Measurements from ENCODE around the gene CENPU. TPM values are rescaled to one million over a fixed set of nuclear protein-coding genes. Genes with fewer than 3 reads are reported as not detected.
A peak's percentile ranks its signal among the peaks of the same experiment; 100 is the strongest.

Gene CENPU
- total RNA-seq, 1 donor from 2014 or later, result 80.3 TPM

- intact Hi-C loops (cut with micrococcal nuclease), result no loop called here
- no peak for DNase-seq (ENCODE audit: low spot score)
- Mint-ChIP-seq H3K9me3 (no peaks in the 10 kb centered on the region), H3K4me3 (no peak overlapping the region), H3K27ac (no peak overlapping the region), H3K27me3 (ENCODE audit: insufficient read depth) (no peaks in the 10 kb centered on the region), H3K4me1 (ENCODE audit: low read depth) (peaks cover 6% of the 10 kb centered on the region), H3K36me3 (ENCODE audit: low read depth) (peaks cover 44% of the 10 kb centered on the region)
Observed at GRCh38 chr4:184694412-184694956, 39.4 kb downstream of the CENPU start.

- peaks cover 40% of the 10 kb centered on the region for H3K36me3 Mint-ChIP-seq (ENCODE audit: low read depth)
- H3K4me3 Mint-ChIP-seq, result no peak overlapping the region
- no peaks in the 10 kb centered on the region for H3K27me3 Mint-ChIP-seq (ENCODE audit: insufficient read depth)
- H3K27ac Mint-ChIP-seq, result no peak overlapping the region
- no peak for DNase-seq (ENCODE audit: low spot score)
- intact Hi-C loops (cut with micrococcal nuclease), result no loop called here
- H3K9me3 Mint-ChIP-seq, result no peaks in the 10 kb centered on the region
- peaks cover 18% of the 10 kb centered on the region for H3K4me1 Mint-ChIP-seq (ENCODE audit: low read depth)
Observed at GRCh38 chr4:184693056-184693455, 40.8 kb downstream of the CENPU start.

GRCh38 chr4:184689681-184690080 is 44.2 kb downstream of the CENPU start:
- H3K4me3 Mint-ChIP-seq, result no peak overlapping the region
- H3K4me1 Mint-ChIP-seq (ENCODE audit: low read depth), result peaks cover 23% of the 10 kb centered on the region
- peaks cover 28% of the 10 kb centered on the region for H3K36me3 Mint-ChIP-seq (ENCODE audit: low read depth)
- intact Hi-C loops (cut with micrococcal nuclease), result no loop called here
- no peak for DNase-seq (ENCODE audit: low spot score)
- H3K27ac Mint-ChIP-seq, result no peak overlapping the region
- H3K9me3 Mint-ChIP-seq, result no peaks in the 10 kb centered on the region
- no peaks in the 10 kb centered on the region for H3K27me3 Mint-ChIP-seq (ENCODE audit: insufficient read depth)

GRCh38 chr4:184688447-184688846 is 45.4 kb downstream of the CENPU start:
- no peaks in the 10 kb centered on the region for H3K9me3 Mint-ChIP-seq
- H3K27me3 Mint-ChIP-seq (ENCODE audit: insufficient read depth), result no peaks in the 10 kb centered on the region
- intact Hi-C loops (cut with micrococcal nuclease), result no loop called here
- peak overlapping the region; percentile 32 for H3K27ac Mint-ChIP-seq
- no peak for DNase-seq (ENCODE audit: low spot score)
- H3K4me1 Mint-ChIP-seq (ENCODE audit: low read depth), result peaks cover 28% of the 10 kb centered on the region
- H3K36me3 Mint-ChIP-seq (ENCODE audit: low read depth), result peaks cover 20% of the 10 kb centered on the region
- H3K4me3 Mint-ChIP-seq, result no peak overlapping the region

GRCh38 chr4:184688005-184688404 is 45.9 kb downstream of the CENPU start:
- peaks cover 17% of the 10 kb centered on the region for H3K36me3 Mint-ChIP-seq (ENCODE audit: low read depth)
- no peak overlapping the region for H3K4me3 Mint-ChIP-seq
- no peaks in the 10 kb centered on the region for H3K27me3 Mint-ChIP-seq (ENCODE audit: insufficient read depth)
- no peak for DNase-seq (ENCODE audit: low spot score)
- peak overlapping the region; percentile 32 for H3K27ac Mint-ChIP-seq
- H3K4me1 Mint-ChIP-seq (ENCODE audit: low read depth), result peaks cover 28% of the 10 kb centered on the region
- intact Hi-C loops (cut with micrococcal nuclease), result no loop called here
- no peaks in the 10 kb centered on the region for H3K9me3 Mint-ChIP-seq

- no peak for DNase-seq (ENCODE audit: low spot score)
Observed at GRCh38 chr4:184684491-184685189, 49.3 kb downstream of the CENPU start.

GRCh38 chr4:184681916-184682315 is 52.0 kb downstream of the CENPU start:
- no peak overlapping the region for H3K4me3 Mint-ChIP-seq
- DNase-seq (ENCODE audit: low spot score), result no peak
- H3K36me3 Mint-ChIP-seq (ENCODE audit: low read depth), result peaks cover 7% of the 10 kb centered on the region
- intact Hi-C loops (cut with micrococcal nuclease), result no loop called here
- no peaks in the 10 kb centered on the region for H3K9me3 Mint-ChIP-seq
- no peaks in the 10 kb centered on the region for H3K27me3 Mint-ChIP-seq (ENCODE audit: insufficient read depth)
- H3K27ac Mint-ChIP-seq, result no peak overlapping the region
- peaks cover 18% of the 10 kb centered on the region for H3K4me1 Mint-ChIP-seq (ENCODE audit: low read depth)

More at GRCh38 chr4:184684491-184685189, 49.3 kb downstream of the CENPU start:
- no peaks in the 10 kb centered on the region for H3K9me3 Mint-ChIP-seq
- H3K4me1 Mint-ChIP-seq (ENCODE audit: low read depth), result peaks cover 28% of the 10 kb centered on the region
- H3K4me3 Mint-ChIP-seq, result no peak overlapping the region
- H3K27me3 Mint-ChIP-seq (ENCODE audit: insufficient read depth), result no peaks in the 10 kb centered on the region
- intact Hi-C loops (cut with micrococcal nuclease), result no loop called here
- H3K36me3 Mint-ChIP-seq (ENCODE audit: low read depth), result peaks cover 8% of the 10 kb centered on the region
- H3K27ac Mint-ChIP-seq, result peak overlapping the region; percentile 41

- no peak for DNase-seq (ENCODE audit: low spot score)
- intact Hi-C loops (cut with micrococcal nuclease), result no loop called here
- Mint-ChIP-seq H3K36me3 (ENCODE audit: low read depth) (peaks cover 7% of the 10 kb centered on the region), H3K4me1 (ENCODE audit: low read depth) (peaks cover 19% of the 10 kb centered on the region), H3K27ac (no peak overlapping the region), H3K4me3 (no peak overlapping the region), H3K27me3 (ENCODE audit: insufficient read depth) (no peaks in the 10 kb centered on the region), H3K9me3 (no peaks in the 10 kb centered on the region)
Observed at GRCh38 chr4:184680698-184681097, 53.2 kb downstream of the CENPU start.

GRCh38 chr4:184675821-184676492 is 57.9 kb downstream of the CENPU start:
- Mint-ChIP-seq H3K27ac (no peak overlapping the region), H3K27me3 (ENCODE audit: insufficient read depth) (no peaks in the 10 kb centered on the region), H3K36me3 (ENCODE audit: low read depth) (peaks cover 16% of the 10 kb centered on the region), H3K4me3 (no peak overlapping the region), H3K9me3 (no peaks in the 10 kb centered on the region), H3K4me1 (ENCODE audit: low read depth) (peaks cover 5% of the 10 kb centered on the region)
- intact Hi-C loops (cut with micrococcal nuclease), result no loop called here
- DNase-seq (ENCODE audit: low spot score), result no peak

- Mint-ChIP-seq H3K36me3 (ENCODE audit: low read depth) (peaks cover 16% of the 10 kb centered on the region), H3K4me1 (ENCODE audit: low read depth) (peaks cover 9% of the 10 kb centered on the region), H3K27me3 (ENCODE audit: insufficient read depth) (no peaks in the 10 kb centered on the region), H3K9me3 (no peaks in the 10 kb centered on the region), H3K4me3 (no peak overlapping the region), H3K27ac (no peak overlapping the region)
- no peak for DNase-seq (ENCODE audit: low spot score)
- intact Hi-C loops (cut with micrococcal nuclease), result no loop called here
Observed at GRCh38 chr4:184675018-184675417, 58.9 kb downstream of the CENPU start.

GRCh38 chr4:184674011-184674410 is 59.9 kb downstream of the CENPU start:
- no peak overlapping the region for H3K4me3 Mint-ChIP-seq
- no peaks in the 10 kb centered on the region for H3K9me3 Mint-ChIP-seq
- no peaks in the 10 kb centered on the region for H3K27me3 Mint-ChIP-seq (ENCODE audit: insufficient read depth)
- H3K27ac Mint-ChIP-seq, result no peak overlapping the region
- no peak for DNase-seq (ENCODE audit: low spot score)
- intact Hi-C loops (cut with micrococcal nuclease), result no loop called here
- peaks cover 19% of the 10 kb centered on the region for H3K36me3 Mint-ChIP-seq (ENCODE audit: low read depth)
- H3K4me1 Mint-ChIP-seq (ENCODE audit: low read depth), result peaks cover 19% of the 10 kb centered on the region

- H3K27me3 Mint-ChIP-seq (ENCODE audit: insufficient read depth), result no peaks in the 10 kb centered on the region
- peaks cover 30% of the 10 kb centered on the region for H3K36me3 Mint-ChIP-seq (ENCODE audit: low read depth)
- intact Hi-C loops (cut with micrococcal nuclease), result no loop called here
- peaks cover 31% of the 10 kb centered on the region for H3K4me1 Mint-ChIP-seq (ENCODE audit: low read depth)
- no peak for DNase-seq (ENCODE audit: low spot score)
- no peaks in the 10 kb centered on the region for H3K9me3 Mint-ChIP-seq
- H3K27ac Mint-ChIP-seq, result no peak overlapping the region
- H3K4me3 Mint-ChIP-seq, result no peak overlapping the region
Observed at GRCh38 chr4:184672741-184673140, 61.2 kb downstream of the CENPU start.

GRCh38 chr4:184671101-184671500 is 62.8 kb downstream of the CENPU start:
- Mint-ChIP-seq H3K36me3 (ENCODE audit: low read depth) (peaks cover 31% of the 10 kb centered on the region), H3K27me3 (ENCODE audit: insufficient read depth) (no peaks in the 10 kb centered on the region), H3K4me3 (no peak overlapping the region), H3K27ac (no peak overlapping the region), H3K9me3 (no peaks in the 10 kb centered on the region), H3K4me1 (ENCODE audit: low read depth) (peaks cover 36% of the 10 kb centered on the region)
- intact Hi-C loops (cut with micrococcal nuclease), result no loop called here
- no peak for DNase-seq (ENCODE audit: low spot score)
